HG02642 (cell line): ENCODE data around the gene FERMT1.
"Not testable (repeated sequence)": the region's sequence is repeated elsewhere in the genome, so short reads cannot be mapped to it uniquely, and the experiment has no call there.

Experiments used
- ATAC-seq: cut with Tn5 transposase; IDR thresholded peaks from one replicate; pipeline ENCODE4 v1.9.1; 2021; ENCODE audit warnings: mild to moderate bottlenecking; ENCODE audit not compliant: unreplicated experiment, poor library complexity

Gene FERMT1

GRCh38 chr20:6074145-6074561 is 48.7 kb downstream of the FERMT1 start:
- ATAC-seq: peak; percentile 67

GRCh38 chr20:6070829-6071695 is 51.8 kb downstream of the FERMT1 start:
- no peak for ATAC-seq

GRCh38 chr20:6069669-6070068 is 53.2 kb downstream of the FERMT1 start:
- ATAC-seq: no peak

- no peak for ATAC-seq
Observed at GRCh38 chr20:6067763-6068318, 55.0 kb downstream of the FERMT1 start.

- ATAC-seq: no peak
Observed at GRCh38 chr20:6066582-6066981, 56.2 kb downstream of the FERMT1 start.

GRCh38 chr20:6061544-6061943 is 61.3 kb downstream of the FERMT1 start:
- ATAC-seq: no peak

- no peak for ATAC-seq
Observed at GRCh38 chr20:6060213-6060612, 62.6 kb downstream of the FERMT1 start.

- no peak for ATAC-seq
Observed at GRCh38 chr20:6058684-6059295, 64.0 kb downstream of the FERMT1 start.

- no peak for ATAC-seq
Observed at GRCh38 chr20:6057691-6058090, 65.1 kb downstream of the FERMT1 start.

- no peak for ATAC-seq
Observed at GRCh38 chr20:6057139-6057538, 65.7 kb downstream of the FERMT1 start.

GRCh38 chr20:6055981-6056569 is 66.8 kb downstream of the FERMT1 start:
- ATAC-seq: no peak

GRCh38 chr20:6055161-6055783 is 67.6 kb downstream of the FERMT1 start:
- no peak for ATAC-seq

- ATAC-seq: not testable (repeated sequence)
Observed at GRCh38 chr20:6054689-6055051, 68.2 kb downstream of the FERMT1 start.

- ATAC-seq: no peak
Observed at GRCh38 chr20:6053776-6054688, 68.8 kb downstream of the FERMT1 start, which contains the start of gene LRRN4. Gene LRRN4 (minus strand): TSS chr20:6054060. CDS start chr20:6052799, 1,261 bp downstream.

GRCh38 chr20:6053064-6053775 is 69.6 kb downstream of the FERMT1 start:
- ATAC-seq: no peak

GRCh38 chr20:6051505-6051904 is 71.3 kb downstream of the FERMT1 start:
- ATAC-seq: no peak

- ATAC-seq: no peak
Observed at GRCh38 chr20:6048391-6048790, 74.4 kb downstream of the FERMT1 start.

GRCh38 chr20:6046432-6046831 is 76.4 kb downstream of the FERMT1 start:
- no peak for ATAC-seq

GRCh38 chr20:6045566-6045965 is 77.3 kb downstream of the FERMT1 start:
- ATAC-seq: no peak
